ENCODE data around the gene FREM2.
A peak's percentile ranks its signal among the peaks of the same experiment; 100 is the strongest.

The FREM2 gene, protein sequence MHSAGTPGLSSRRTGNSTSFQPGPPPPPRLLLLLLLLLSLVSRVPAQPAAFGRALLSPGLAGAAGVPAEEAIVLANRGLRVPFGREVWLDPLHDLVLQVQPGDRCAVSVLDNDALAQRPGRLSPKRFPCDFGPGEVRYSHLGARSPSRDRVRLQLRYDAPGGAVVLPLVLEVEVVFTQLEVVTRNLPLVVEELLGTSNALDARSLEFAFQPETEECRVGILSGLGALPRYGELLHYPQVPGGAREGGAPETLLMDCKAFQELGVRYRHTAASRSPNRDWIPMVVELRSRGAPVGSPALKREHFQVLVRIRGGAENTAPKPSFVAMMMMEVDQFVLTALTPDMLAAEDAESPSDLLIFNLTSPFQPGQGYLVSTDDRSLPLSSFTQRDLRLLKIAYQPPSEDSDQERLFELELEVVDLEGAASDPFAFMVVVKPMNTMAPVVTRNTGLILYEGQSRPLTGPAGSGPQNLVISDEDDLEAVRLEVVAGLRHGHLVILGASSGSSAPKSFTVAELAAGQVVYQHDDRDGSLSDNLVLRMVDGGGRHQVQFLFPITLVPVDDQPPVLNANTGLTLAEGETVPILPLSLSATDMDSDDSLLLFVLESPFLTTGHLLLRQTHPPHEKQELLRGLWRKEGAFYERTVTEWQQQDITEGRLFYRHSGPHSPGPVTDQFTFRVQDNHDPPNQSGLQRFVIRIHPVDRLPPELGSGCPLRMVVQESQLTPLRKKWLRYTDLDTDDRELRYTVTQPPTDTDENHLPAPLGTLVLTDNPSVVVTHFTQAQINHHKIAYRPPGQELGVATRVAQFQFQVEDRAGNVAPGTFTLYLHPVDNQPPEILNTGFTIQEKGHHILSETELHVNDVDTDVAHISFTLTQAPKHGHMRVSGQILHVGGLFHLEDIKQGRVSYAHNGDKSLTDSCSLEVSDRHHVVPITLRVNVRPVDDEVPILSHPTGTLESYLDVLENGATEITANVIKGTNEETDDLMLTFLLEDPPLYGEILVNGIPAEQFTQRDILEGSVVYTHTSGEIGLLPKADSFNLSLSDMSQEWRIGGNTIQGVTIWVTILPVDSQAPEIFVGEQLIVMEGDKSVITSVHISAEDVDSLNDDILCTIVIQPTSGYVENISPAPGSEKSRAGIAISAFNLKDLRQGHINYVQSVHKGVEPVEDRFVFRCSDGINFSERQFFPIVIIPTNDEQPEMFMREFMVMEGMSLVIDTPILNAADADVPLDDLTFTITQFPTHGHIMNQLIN (N-terminal part only)

DNA sequence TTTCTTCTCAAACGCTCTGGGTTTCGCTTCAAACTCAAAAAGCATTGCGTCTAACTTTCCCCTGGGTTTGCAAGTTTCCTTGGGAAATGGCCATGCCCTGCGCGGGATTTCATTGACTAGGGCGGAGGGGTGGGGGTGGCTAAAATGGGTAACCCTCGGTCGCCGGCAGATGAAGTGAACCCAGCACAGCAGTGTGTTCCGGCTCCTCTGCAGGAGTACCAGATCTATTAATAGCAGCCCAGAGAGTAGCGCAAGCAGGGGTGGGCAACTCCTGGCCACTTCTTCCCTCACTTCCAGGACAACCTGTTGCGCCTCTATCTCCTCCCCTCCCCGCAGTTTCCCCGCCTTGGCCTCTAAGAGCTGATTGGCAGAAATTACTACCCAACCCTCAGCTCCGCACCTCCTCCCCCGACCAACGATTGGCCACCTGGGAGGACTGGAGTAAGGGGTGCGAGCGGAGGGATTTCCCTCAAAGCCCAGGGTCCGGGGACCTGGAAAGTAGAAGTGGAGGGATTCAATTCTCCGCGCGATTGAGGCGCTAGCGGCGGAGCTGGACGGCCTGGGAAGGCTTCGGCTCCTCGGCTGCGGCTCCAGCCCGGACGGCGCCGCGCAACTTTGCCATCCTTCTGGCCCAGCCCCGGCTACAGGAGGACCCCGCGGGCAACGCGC, at the start of gene FREM2:
FREM2 (plus strand) TSS at position 501 of the 669 bp plus-strand sequence. CDS start 268 bp downstream, outside the sequence.
- H3K36me3 ChIP-seq (ENCODE audit: insufficient read depth, low read length): no peaks in the 10 kb centered on the region
- H3K4me1 ChIP-seq (ENCODE audit: insufficient read depth, low read length): peaks cover 13% of the 10 kb centered on the region
- peak within 1 kb of the TSS; percentile 89 for H2AFZ ChIP-seq (ENCODE audit: low read depth, low read length)
- no peaks in the 10 kb centered on the region for H3K9me3 ChIP-seq (ENCODE audit: low read length)
- H3K4me3 ChIP-seq (ENCODE audit: low read length): peak within 1 kb of the TSS; percentile 65
- no peaks in the 10 kb centered on the region for H3K27me3 ChIP-seq (ENCODE audit: insufficient read depth, low read length)

DNA sequence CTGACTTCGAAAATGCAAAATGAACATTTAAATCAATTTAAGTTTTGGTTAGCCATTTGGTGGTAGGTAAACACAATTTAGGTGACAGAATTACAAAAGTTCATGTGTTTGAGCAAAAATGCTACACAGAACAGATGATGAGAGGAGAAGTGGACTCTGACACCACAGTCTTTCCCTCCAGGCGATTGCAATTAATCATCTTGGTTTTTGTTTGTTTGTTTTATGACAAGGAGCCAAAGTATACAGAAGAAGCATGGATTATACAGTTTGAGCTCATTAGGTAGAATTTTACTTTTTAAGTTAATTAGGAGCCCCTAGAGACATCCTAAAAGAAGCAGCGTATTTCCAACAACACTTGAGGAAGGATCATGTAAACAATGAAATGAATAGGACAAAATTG, 49.3 kb upstream of the FREM2 start:
- no peaks in the 10 kb centered on the region for H3K4me1 ChIP-seq (ENCODE audit: insufficient read depth, low read length)
- no peaks in the 10 kb centered on the region for H3K9me3 ChIP-seq (ENCODE audit: low read length)
- H3K36me3 ChIP-seq (ENCODE audit: insufficient read depth, low read length): no peaks in the 10 kb centered on the region
- no peaks in the 10 kb centered on the region for H3K27me3 ChIP-seq (ENCODE audit: insufficient read depth, low read length)
- H2AFZ ChIP-seq (ENCODE audit: low read depth, low read length): no peak overlapping the region
- no peak overlapping the region for H3K4me3 ChIP-seq (ENCODE audit: low read length)

DNA sequence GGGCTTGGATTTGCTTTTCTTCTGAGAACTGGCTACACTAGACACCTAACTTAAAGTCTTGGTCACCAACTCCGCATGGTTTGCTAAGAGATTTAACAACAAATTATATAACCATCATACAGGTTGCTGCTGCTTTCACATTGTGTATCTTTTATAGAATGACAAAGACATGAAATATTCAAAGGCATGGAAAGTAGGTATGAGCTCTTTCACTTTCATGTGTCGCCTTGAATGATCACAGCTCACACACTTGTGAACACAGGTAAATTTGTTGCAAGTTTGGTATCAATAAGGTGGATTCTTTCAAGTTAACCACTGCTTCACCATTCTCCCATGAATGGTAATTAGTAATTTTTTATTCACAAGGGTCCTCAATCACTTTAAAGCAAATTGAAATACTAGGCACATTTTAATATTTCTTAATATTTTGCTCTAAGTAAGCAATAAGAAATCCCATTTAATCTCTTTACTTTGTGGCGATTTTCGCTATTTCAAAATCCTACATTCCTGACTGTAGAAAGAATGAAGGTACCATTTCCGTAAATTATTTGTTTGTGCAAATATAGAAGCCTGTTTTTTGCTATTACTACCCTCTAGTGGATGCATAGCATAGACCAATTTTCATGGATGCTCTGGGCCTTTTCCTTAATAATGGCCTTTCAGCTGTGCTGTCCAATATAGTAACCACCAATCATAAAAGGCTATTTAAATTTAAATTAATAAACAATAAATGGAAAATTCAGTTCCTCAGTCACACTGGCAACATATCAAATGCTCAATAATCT, 45.5 kb upstream of the FREM2 start:
- H3K4me3 ChIP-seq (ENCODE audit: low read length): no peak overlapping the region

DNA sequence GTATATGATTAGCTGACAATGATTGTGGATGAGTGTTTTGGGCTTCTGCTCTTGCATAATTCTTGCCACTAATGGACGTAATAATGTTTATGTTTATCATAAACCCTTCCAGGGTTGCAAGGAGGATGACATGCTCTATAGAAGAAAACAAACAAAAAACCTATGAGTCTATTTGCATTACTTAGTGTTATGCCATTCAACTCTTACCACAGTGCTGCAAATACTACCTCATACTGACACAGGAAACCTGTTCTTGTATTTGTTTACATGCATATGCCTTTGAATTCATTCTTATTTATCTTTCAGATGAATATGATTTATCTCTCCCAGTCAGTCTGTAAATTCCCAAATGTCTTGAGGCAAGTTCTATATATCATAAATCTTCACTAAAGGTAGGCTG, 39.6 kb upstream of the FREM2 start:
- Histone ChIP-seq H2AFZ (ENCODE audit: low read depth, low read length) (no peak overlapping the region), H3K9me3 (ENCODE audit: low read length) (no peaks in the 10 kb centered on the region), H3K4me3 (ENCODE audit: low read length) (no peak overlapping the region), H3K36me3 (ENCODE audit: insufficient read depth, low read length) (no peaks in the 10 kb centered on the region), H3K27me3 (ENCODE audit: insufficient read depth, low read length) (no peaks in the 10 kb centered on the region), H3K4me1 (ENCODE audit: insufficient read depth, low read length) (no peaks in the 10 kb centered on the region)

More for the DNA sequence above, 45.5 kb upstream of the FREM2 start:
- no peaks in the 10 kb centered on the region for H3K27me3 ChIP-seq (ENCODE audit: insufficient read depth, low read length)
- no peaks in the 10 kb centered on the region for H3K36me3 ChIP-seq (ENCODE audit: insufficient read depth, low read length)
- H3K4me1 ChIP-seq (ENCODE audit: insufficient read depth, low read length): no peaks in the 10 kb centered on the region
- H2AFZ ChIP-seq (ENCODE audit: low read depth, low read length): no peak overlapping the region
- no peaks in the 10 kb centered on the region for H3K9me3 ChIP-seq (ENCODE audit: low read length)

DNA sequence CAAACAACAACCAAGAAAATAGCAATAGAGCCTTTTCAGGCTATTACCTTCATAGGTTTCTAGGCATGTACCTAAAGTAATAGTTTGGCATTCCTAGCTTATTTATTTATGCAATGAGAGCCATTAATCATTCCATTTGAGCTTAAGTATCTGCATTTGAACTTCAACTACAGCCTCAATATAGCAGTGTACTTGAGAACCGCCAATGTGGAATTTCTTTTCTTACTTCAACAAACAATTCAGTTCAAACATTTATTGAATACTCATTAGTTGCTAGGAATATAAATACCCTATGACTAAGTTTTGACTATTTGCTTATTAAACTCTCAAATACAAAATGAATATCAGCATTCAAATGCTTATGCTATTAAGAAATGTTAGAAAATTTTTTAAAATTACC, 38.0 kb upstream of the FREM2 start:
- H3K4me1 ChIP-seq (ENCODE audit: insufficient read depth, low read length): no peaks in the 10 kb centered on the region
- H3K4me3 ChIP-seq (ENCODE audit: low read length): no peak overlapping the region
- no peaks in the 10 kb centered on the region for H3K27me3 ChIP-seq (ENCODE audit: insufficient read depth, low read length)
- H2AFZ ChIP-seq (ENCODE audit: low read depth, low read length): no peak overlapping the region
- no peaks in the 10 kb centered on the region for H3K9me3 ChIP-seq (ENCODE audit: low read length)
- H3K36me3 ChIP-seq (ENCODE audit: insufficient read depth, low read length): no peaks in the 10 kb centered on the region

DNA sequence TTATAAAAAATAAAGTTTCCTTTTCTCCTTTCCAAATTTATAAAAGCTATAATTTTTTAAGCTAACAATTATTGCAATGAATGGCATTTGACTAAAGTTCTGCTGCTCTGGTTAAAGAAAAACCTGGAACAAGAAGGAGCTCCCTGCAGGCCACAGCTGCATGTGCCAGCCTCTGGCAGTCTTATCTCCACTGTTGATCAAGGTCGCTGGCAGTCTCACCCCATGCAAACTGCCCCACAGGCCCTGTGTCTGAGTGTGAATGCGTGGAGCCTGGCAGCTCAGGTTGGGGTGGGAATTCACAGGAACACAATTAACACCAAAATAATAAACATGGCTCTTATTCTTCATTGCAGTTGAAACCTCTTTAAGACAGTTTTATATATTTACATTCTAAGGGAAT, 30.2 kb upstream of the FREM2 start:
- Histone ChIP-seq H3K4me3 (ENCODE audit: low read length) (no peak overlapping the region), H3K27me3 (ENCODE audit: insufficient read depth, low read length) (no peaks in the 10 kb centered on the region), H3K4me1 (ENCODE audit: insufficient read depth, low read length) (peaks cover 7% of the 10 kb centered on the region), H3K9me3 (ENCODE audit: low read length) (no peaks in the 10 kb centered on the region), H3K36me3 (ENCODE audit: insufficient read depth, low read length) (no peaks in the 10 kb centered on the region), H2AFZ (ENCODE audit: low read depth, low read length) (no peak overlapping the region)

DNA sequence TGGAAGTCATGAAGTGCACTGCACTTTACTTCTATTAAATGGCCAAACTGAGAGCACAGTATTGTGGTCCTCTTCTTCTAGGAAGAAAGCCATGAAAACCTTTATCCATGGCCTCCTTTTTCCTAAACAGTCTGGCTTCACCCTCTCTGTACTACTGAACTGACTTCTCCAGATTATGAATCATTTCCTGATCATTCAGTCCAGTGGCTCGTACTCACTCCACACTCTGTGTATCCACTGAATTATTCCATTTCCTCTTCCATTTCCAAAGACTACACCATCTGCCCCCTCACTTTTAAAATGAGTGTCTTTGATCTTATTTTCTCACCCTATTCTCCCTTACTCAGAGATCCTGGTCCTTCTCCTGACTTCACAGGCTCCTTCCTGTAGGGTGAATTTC, 29.7 kb upstream of the FREM2 start:
- Histone ChIP-seq H2AFZ (ENCODE audit: low read depth, low read length) (no peak overlapping the region), H3K4me1 (ENCODE audit: insufficient read depth, low read length) (peaks cover 12% of the 10 kb centered on the region), H3K36me3 (ENCODE audit: insufficient read depth, low read length) (no peaks in the 10 kb centered on the region), H3K27me3 (ENCODE audit: insufficient read depth, low read length) (no peaks in the 10 kb centered on the region), H3K9me3 (ENCODE audit: low read length) (no peaks in the 10 kb centered on the region), H3K4me3 (ENCODE audit: low read length) (no peak overlapping the region)

DNA sequence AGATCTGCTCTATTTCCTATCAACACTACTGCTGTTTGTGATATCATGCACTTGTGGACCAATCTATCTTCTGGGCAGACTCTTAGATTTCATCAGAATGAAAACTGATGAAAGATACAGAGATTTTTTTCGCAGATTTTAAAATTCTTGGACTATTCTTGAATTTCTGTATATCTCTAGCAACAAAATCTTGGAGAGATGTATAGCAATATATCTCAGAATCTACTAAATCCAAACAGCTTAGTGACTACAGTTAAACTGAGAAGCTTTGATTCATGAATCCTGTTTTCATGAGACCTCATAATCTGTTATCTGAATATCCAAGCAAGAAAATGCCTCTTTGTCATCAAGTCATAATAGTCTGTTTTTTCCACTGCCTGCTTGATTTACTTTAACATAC, 28.0 kb upstream of the FREM2 start:
- Histone ChIP-seq H3K4me1 (ENCODE audit: insufficient read depth, low read length) (peaks cover 19% of the 10 kb centered on the region), H2AFZ (ENCODE audit: low read depth, low read length) (no peak overlapping the region), H3K9me3 (ENCODE audit: low read length) (no peaks in the 10 kb centered on the region), H3K36me3 (ENCODE audit: insufficient read depth, low read length) (no peaks in the 10 kb centered on the region), H3K4me3 (ENCODE audit: low read length) (no peak overlapping the region), H3K27me3 (ENCODE audit: insufficient read depth, low read length) (no peaks in the 10 kb centered on the region)

DNA sequence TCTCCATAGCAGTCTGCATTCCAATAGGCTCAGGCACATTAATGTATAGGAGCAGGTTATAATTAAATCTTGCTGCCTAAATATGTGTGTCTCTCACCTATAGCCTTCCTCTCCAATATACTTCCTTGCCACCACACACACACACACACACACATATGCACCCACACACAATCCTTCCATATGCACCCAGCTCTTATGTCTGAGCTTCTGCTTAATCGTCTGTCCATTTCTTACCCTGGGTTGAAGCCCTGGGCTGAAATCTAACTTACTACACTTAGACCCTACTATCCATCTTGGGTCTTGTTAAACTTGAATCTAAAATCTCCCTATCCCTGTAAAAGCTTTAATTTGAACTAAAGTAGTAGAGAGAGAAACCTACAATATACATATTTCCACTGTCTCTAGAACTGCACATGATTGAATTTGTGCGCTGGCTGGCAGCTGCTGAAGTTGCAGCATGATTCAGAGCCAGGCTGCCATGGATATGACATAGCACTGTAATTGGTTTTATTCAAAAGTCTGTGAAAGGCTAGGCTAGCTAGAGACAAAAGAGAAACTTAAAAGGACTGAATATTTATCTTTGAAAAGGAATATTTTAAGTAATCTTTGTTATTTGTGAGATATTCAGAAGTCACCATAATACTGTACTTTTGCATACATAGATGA, 25.7 kb upstream of the FREM2 start:
- Histone ChIP-seq H3K27me3 (ENCODE audit: insufficient read depth, low read length) (no peaks in the 10 kb centered on the region), H3K9me3 (ENCODE audit: low read length) (no peaks in the 10 kb centered on the region), H3K4me1 (ENCODE audit: insufficient read depth, low read length) (peaks cover 19% of the 10 kb centered on the region), H2AFZ (ENCODE audit: low read depth, low read length) (peak overlapping the region; percentile 42), H3K4me3 (ENCODE audit: low read length) (no peak overlapping the region), H3K36me3 (ENCODE audit: insufficient read depth, low read length) (no peaks in the 10 kb centered on the region)

DNA sequence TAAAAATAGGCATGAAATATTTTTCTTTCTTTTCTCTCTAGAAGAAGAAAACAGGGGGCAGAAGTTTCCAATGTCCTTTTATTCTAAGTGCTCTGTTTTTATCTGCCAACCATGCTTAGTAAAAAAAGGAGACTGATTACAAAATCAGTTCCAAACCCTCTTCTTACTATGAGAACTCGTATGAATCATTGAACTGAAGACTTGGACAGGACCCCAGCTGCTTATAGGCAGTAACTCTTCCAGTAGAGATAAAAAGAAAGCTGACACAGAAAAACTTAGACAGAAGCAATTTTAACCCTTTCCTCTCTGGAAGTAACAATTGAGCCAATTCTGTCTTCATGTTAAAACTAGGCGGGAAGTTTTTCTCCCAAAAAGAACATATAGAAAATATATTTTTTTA, 24.5 kb upstream of the FREM2 start:
- Histone ChIP-seq H3K4me3 (ENCODE audit: low read length) (no peak overlapping the region), H2AFZ (ENCODE audit: low read depth, low read length) (no peak overlapping the region), H3K9me3 (ENCODE audit: low read length) (no peaks in the 10 kb centered on the region), H3K36me3 (ENCODE audit: insufficient read depth, low read length) (no peaks in the 10 kb centered on the region), H3K4me1 (ENCODE audit: insufficient read depth, low read length) (peaks cover 19% of the 10 kb centered on the region), H3K27me3 (ENCODE audit: insufficient read depth, low read length) (no peaks in the 10 kb centered on the region)

DNA sequence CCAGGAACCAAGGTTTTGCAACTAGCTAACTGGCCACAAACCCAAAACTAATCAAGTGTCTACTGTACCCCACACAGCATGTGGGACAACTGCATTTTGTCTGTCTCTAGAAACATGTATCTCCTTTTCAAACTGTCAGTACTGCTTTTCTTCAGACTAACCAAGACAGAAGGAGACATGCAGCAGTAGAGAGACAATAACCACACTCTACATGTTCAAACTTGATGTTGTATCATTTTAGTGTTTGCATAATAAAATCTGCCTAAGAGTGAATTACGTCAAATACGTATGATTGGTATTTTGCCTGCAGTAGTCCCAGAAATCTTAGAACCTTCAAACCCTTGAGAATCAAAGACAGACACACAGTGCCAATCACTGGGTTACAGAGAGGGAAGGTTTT, 22.0 kb upstream of the FREM2 start:
- Histone ChIP-seq H3K9me3 (ENCODE audit: low read length) (no peaks in the 10 kb centered on the region), H3K4me3 (ENCODE audit: low read length) (no peak overlapping the region), H3K4me1 (ENCODE audit: insufficient read depth, low read length) (peaks cover 19% of the 10 kb centered on the region), H2AFZ (ENCODE audit: low read depth, low read length) (no peak overlapping the region), H3K36me3 (ENCODE audit: insufficient read depth, low read length) (no peaks in the 10 kb centered on the region), H3K27me3 (ENCODE audit: insufficient read depth, low read length) (no peaks in the 10 kb centered on the region)
